Upper lobe of left lung (tissue), 4 donors: ENCODE results near the gene AWAT2.

Experiments
- CTCF ChIP-seq, 6 experiments: fragments of 450-650 bp in 4 of 6; fragments of 200-600 bp in 2 of 6; sonication (generic) in 2 of 6; IDR thresholded peaks; one replicate each; pipeline ENCODE4 v1.5.1; 2016 to 2019; ENCODE audit warnings: antibody characterized with exemption in 6 of 6
- EP300 ChIP-seq, 4 donors: sonication (generic); formaldehyde crosslinking; IDR thresholded peaks; one replicate each; pipeline ENCODE4 v1.5.1; 2017; ENCODE audit warnings: antibody characterized with exemption in 4 of 4, control low read depth in 2 of 4
- POLR2AphosphoS5 ChIP-seq, 2 donors: sonication (generic); formaldehyde crosslinking; IDR thresholded peaks; one replicate each; pipeline ENCODE4 v1.5.1; 2017; ENCODE audit warnings: antibody characterized with exemption in 2 of 2

- no peak for TF ChIP-seq CTCF (IDR thresholded peaks at IDR 0.05)
- no peak for TF ChIP-seq POLR2AphosphoS5 (IDR thresholded peaks at IDR 0.05)
- no peak for TF ChIP-seq EP300 (IDR thresholded peaks at IDR 0.05)
Measured at GRCh38 chrX:70022616-70023015, 27.1 kb downstream of the AWAT2 start.
